ENCODE results near the gene TAS2R40.

TAS2R40 gene

DNA sequence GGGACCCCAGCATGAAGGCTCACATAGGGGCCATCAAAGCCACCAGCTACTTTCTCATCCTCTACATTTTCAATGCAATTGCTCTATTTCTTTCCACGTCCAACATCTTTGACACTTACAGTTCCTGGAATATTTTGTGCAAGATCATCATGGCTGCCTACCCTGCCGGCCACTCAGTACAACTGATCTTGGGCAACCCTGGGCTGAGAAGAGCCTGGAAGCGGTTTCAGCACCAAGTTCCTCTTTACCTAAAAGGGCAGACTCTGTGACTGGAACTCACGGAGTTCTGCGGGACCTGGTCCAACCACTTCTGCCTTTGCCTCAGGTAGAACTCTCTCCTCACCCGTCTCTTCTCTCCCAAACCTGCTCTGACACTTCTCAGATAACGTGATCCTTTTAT lies 945 bp downstream of the TAS2R40 start:
- no peak for DNase-seq (ENCODE audit: low read depth in 1 of 2, low spot score in 1 of 2)

DNA sequence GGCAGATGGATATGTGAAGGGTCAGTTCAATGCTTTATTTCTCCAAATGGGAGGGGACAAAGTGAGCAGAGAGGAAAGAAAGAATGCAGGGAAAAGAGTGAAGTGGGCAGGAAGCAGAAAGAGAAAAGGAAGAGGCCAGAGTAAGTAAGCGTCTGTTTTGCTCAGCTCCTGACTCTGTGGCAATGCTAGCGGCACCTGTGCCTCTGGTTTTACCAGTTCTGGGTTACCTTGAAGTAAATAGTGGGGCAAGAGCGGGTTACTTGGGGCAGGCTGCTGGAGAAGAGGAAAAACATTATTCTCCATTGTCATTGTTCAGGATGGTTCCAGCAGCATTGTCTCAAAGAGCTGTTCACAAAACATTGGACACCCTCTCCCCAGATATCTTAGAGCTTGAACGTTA lies 1.9 kb downstream of the TAS2R40 start:
- DNase-seq (ENCODE audit: low read depth in 1 of 2, low spot score in 1 of 2): no peak

DNA sequence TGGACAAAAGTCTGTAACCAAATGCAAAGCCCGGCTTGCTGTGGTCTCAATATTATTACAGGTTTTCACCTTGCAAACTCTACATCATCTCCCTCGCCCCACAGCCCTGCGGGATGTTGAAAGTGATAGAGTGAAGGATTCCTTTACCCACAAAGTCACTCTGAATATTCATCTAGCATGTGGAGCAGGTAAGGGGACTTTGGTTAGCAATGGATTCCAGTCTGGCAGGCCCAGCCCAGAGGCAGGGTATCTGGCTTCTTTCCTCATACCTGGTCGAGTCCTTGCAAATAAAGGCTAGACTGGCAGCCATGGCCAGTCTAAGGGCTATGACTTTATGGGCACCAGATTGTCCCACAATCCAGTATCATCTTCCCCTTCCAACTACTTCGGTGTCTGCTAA lies 3.2 kb downstream of the TAS2R40 start:
- no peak for DNase-seq (ENCODE audit: low read depth in 1 of 2, low spot score in 1 of 2)

DNA sequence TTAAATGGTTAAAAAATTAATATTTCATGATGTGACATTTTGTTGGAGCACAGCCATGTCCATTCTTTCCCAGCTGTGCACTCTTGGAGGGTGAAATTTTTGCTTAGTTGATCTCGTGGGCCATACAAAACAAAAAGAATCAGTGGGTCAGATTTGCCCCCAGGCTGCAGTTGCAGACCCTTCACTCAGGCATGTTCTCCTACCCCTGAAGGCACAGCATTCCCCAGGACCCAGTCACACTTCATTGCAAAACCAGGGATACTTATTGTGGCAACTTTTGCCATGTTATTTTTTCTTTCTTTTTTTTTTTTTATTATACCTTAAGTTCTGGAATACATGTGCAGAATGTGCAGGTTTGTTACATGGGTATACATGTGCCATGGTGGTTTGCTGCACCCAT lies 6.0 kb downstream of the TAS2R40 start:
- no peak for DNase-seq (ENCODE audit: low read depth in 1 of 2, low spot score in 1 of 2)

DNA sequence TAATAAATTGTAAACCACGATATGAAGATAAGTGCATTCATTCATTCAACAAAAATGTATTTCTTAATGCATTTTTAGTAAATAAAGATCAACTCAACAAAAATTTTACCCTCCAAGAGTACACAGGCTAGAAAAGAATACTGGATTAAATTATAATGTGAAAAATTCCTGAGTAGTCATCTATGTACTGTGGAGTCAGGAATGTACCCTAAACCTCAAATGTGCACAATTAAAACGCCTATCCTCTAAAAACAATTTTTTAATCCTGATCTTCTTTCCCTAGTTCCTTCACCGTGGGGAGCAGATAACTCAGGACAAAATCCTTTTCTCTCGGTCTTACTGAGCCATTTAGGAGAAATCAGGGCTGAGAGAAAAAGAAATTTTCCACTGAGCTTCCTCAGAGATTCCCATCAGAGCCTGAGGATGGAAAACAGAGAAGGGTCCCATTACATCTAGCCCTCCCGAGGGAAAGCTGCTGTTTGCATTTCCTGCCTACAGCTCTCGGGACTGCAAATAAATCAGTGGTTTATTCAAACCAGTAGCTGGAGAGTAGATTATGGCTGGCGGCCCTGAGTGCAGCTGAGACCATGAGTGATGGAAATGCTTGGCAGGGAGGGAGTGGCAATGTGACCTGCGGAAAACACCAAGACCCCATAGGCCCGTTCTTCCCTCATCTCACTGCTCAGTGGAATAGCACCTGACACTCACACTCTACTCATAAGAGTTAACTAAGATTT lies 7.4 kb downstream of the TAS2R40 start:
- DNase-seq (ENCODE audit: low read depth in 1 of 2, low spot score in 1 of 2): no peak

DNA sequence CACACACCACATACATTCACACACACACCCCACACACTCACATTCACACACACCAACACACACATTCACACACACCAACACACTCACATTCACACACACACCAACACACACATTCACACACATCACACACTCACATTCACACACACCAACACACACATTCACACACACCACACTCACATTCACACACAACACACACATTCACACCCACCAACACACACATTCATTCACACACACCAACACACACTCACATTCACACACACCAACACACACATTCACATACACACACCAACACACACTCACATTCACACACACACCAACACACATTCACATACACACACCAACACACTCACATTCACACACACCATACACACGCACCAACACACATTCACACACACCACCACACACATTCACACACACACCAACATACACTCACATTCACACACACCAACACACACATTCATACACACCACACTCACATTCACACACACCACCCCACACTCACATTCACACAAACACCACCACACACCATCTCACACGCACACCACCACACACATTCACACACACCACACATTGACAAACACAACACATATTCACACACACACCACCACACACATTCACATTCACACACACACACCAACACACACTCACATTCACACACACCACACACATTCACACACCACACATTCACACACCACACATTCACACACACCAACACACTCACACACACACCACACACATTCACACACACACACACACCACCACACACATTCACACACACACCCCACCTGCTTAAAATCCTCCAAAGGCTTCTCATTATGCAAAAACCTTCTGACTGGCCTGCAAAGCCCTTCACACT lies 9.0 kb downstream of the TAS2R40 start:
- no peak for DNase-seq (ENCODE audit: low read depth in 1 of 2, low spot score in 1 of 2)

DNA sequence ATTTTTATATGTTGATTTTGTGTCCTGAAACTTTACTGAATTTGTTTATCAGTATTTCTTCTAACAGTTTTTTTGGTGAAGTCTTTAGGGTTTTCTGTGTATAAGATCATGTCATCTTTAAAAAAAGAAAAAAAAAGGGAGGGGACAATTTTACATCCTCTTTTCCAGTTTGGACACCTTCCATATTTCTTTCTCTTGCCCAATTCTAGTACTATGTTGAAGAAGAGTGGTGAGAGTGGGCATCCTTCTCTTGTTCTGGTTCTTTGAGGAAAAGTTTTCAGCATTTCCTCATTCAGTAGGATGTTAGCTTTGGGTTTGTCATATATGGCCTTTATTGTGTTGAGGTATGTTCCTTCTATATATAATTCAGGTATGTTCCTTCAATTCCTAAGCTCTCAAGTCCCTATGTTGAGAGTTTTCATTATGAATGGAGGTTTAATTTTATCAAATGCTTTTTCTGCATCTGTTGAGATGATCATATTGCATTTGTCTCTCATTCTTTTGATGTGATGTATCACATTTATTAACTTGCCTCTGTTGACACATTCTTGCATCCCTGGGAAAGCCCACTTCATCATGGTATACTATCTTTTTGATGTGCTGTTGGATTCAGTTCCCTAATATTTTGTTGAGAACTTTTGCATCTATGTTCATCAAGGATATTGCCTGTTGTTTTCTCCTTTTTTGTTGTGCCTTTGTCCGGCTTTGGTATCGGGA lies 12.1 kb downstream of the TAS2R40 start:
- DNase-seq (ENCODE audit: low read depth in 1 of 2, low spot score in 1 of 2): no peak

DNA sequence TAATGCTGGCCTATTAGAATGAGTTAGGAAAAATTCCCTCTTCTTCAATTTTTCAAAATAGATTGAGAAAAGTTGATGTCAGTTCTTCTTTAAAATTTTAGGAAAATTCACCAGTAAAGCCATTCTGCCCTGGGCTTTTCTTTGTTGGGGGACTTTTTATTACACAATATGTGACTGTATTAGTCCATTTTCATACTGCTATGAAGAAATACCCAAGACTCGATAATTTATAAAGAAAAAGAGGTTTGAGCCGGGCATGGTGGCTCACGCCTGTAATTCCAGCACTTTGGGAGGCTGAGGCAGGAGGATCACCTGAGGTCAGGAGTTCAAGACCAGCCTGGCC lies 12.7 kb downstream of the TAS2R40 start:
- DNase-seq (ENCODE audit: low read depth in 1 of 2, low spot score in 1 of 2): no peak

DNA sequence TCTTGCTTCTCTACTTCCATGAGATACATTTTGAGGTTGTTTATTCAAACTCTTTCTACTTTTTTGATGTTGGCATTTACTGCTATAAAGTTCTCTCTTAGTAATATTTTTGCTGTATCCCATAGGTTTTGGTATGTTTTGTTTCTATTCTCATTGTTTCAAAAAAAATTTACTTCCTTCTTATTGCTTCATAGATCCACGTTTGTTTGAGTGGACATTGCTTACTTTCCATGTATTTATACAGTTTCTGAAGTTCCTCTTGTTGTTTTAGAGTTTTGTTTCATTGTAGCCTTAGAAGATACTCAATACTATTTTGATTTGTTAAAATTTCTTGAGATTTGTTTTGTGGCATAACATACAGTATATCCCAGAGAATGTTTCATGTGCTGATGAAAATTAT lies 13.7 kb downstream of the TAS2R40 start:
- no peak for DNase-seq (ENCODE audit: low read depth in 1 of 2, low spot score in 1 of 2)

DNA sequence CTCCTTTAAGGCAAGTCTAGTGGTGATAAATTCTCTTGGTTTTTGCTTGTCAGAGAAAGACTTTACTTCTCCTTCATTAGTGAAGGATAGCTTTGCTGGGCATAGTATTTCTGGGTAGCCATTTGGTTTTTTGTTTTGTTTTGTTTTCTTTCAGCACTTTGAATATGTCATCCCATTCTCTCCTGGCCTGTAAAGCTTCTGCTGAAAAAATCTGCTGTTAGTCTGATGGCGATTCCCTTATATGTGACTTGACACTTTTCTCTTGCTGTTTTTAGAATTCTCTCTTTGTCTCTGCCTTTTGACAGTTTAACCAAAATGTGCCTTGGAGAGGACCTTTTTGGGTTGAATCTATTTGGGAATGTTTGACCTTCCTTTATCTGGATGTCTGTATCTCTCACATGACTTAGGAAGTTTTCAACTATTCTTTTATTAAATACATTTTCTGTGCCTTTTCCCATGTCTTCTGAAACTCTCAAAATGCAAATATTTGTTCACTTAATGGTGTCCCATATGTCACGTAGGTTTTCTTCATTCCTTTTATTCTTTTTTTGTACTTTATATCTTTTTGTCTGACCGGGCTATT lies 14.7 kb downstream of the TAS2R40 start:
- no peak for DNase-seq (ENCODE audit: low read depth in 1 of 2, low spot score in 1 of 2)

DNA sequence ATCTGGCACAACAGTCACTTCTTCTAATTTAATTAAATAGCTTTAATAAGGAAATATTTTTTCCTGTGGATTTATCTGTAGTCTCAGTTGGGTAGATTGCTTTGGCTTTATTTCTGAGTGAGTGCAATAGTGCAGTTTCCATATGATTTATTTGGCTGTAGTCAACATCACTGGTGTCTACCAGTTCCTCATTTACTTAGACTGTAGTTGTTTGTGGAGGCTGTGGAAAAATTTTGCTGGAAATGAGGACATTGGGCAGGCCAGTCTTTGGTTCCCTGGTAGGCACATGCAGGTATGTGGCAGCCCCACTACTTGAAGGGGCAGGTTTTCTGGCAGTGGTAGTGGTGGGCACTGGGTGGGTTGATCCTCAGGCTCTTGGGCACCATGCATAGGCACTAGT lies 15.5 kb downstream of the TAS2R40 start:
- no peak for DNase-seq (ENCODE audit: low read depth in 1 of 2, low spot score in 1 of 2)

DNA sequence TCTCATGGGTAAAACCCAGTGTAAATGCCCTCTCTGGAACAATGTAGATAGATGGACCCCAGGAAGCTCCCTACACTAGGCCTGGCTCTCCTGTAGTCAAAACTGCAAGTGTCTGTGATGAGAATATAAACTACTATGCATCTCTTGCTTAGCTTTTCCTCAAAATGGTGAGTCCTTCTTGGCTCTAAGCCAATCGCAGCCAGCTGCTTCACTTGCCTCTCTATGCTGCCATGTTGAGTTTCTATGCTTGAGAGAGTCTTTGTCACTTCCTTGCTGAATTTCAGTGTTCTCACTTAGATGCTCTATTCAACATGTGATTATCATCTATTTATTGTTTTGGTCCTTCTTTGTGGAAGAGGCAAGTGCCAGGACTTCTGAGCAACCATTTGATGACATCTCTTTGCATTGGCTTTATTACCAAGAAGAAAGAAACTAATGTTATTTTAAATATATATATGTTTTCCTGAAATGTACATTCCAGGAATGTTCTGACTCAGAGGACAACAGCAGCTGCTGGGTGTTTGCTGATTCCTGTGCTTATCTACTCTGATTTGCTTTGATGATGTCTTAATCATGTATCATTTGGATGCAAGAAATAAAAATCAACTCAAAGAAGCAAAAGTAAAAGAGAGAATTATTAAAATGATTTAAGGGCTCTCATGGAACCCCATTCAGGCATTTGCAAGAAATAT lies 16.6 kb downstream of the TAS2R40 start:
- no peak for DNase-seq (ENCODE audit: low read depth in 1 of 2, low spot score in 1 of 2)

DNA sequence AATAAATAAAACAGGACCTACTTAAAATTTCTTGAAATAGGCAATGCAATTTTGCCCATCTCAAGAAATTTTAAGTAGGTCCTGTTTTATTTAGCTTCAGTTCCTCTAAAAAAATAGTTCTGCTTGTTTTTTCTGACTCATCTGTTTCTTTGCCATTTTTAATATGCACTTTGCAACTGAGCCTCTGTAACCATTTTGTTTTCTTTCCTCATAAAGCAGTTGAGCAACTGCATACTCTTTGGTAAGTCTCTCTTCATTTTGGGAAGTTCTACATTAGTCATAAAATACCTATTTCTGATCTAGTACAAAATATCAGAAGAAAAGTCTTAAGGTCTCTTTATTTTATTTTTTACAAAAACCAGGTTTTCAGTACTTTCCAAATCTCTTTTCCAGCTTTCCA lies 18.0 kb downstream of the TAS2R40 start:
- no peak for DNase-seq (ENCODE audit: low read depth in 1 of 2, low spot score in 1 of 2)

DNA sequence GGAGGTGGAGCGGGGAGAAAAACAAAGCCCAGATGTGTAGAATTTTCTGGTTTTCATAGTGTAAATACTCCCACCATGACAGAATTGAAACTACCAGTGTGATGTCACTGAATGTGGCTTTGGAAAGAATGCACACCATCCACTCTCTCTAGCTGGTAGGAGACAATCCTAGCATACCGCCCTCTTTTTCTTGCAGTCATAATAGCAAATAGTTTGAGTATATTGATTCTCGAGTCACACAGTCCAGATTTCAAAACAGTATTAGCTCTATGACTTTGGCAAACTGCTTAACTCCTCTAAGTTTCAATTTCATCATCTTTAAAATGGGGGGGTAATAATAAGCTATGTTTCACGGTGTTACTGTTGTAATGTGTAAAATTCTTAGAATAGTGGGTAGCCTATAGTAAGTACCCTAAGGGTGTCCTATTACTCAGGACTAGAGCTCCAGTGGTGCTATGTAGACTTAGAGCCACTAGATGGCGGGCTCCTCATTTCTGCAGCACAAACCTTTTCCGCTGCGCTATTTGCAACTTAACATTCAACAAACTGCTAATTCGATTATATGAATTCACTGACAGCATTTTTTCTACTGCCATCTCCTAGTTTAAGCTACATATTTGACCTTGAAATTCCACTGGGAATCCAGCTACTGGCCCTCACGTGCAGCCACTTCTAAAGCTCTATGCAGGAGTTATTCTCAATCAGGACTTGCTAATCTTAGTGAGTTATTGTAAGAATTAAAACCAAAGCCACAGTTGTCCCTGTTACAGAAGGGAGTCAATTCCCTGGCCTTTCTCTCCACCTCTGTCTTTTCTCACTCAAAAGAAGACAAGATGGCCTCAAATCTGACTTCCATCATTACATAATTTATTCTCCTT lies 18.7 kb downstream of the TAS2R40 start:
- peak; percentile 32 to 42 for DNase-seq (ENCODE audit: low read depth in 1 of 2, low spot score in 1 of 2)

DNA sequence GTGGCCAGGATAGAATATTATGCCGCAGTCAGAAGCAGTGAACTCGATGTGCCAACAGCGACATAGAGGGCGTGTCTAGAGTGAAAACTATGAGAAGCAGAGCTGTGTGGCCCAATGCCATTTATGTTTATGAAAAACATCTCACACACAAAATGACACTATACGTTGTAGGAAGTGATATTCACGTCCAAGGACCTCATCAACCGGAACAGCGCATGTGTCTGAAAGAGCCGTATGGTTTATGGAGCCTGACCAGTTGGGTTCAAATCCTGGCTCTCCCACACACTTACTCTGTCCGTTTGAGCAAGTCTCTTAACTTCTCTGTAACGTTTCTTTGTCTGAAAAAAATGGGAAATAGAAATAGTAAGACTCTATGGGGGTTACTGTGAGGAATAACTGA lies 20.5 kb downstream of the TAS2R40 start:
- DNase-seq (ENCODE audit: low read depth in 1 of 2, low spot score in 1 of 2): no peak

DNA sequence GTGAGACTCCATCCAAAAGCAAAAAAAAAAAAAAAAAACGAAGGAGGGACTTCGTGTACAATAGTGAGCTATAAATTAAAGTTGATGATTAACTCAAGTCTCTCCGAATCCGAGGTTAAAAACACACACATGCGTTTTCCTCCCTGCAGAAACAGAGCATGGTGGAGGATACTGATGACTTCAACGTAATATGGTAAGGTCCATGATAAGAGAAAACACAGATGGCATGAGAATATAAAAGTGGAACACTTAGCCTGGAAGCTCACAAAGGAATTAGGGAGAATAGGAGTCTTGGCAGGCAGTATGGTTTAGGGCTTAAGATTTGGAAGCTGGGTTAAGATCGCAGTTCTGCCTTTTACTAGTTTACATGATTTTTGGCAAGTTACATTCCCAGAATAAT lies 21.3 kb downstream of the TAS2R40 start:
- DNase-seq (ENCODE audit: low read depth in 1 of 2, low spot score in 1 of 2): no peak

DNA sequence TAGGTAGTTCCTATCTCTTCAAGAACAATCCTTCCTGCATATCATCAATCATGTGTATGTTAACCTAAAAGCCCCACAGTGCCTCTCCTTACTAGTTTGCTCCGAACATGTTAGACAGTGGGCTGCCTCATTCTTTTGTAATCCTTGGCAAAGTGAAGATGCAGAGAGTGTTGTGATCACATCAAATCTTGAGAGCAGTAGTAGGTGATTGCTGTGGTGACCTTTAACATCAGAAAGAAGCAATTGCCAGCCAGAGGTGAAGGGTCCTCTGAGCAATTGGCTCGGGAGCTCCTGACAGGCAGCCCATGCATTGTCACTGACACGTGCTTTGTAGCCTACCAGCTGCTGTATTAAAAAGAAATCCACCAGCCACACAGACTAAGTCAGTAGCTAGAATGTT lies 21.8 kb downstream of the TAS2R40 start:
- DNase-seq (ENCODE audit: low read depth in 1 of 2, low spot score in 1 of 2): no peak

DNA sequence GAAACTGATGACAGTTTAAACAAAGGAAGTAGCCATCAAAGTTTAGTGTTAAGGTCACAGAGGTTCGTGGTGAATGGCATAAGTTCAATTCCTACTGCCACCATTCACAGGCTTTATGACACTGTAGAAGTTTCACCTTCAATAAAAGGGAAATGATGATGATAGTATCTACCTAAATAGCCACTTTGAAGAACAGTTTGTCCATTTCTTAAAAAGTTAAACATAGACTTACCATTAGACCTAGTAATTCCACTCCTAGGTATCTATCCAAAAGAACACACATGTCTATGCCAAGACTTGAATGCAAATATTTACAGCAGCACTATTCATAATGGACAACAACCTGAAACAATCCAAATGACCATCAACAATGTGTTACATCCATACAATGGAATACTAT lies 22.5 kb downstream of the TAS2R40 start:
- no peak for DNase-seq (ENCODE audit: low read depth in 1 of 2, low spot score in 1 of 2)

DNA sequence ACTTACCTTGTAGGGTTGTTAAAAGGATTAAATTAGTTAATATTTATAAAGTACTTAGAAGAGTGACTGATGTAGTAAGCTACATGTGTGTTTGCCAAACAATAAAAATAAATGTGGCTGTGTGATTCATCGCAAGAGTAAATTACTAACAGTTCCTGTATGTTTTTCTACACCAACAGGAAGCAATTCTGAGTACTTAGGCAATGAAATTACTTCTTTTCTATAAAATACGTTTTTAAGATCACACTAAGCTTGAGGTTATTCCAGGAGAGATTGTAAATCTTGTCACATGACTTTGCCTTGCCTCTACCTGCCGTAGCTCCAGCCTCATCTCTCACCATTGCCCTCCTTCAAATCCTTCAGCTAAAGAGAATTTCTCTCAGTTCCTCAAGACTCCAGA lies 23.3 kb downstream of the TAS2R40 start:
- no peak for DNase-seq (ENCODE audit: low read depth in 1 of 2, low spot score in 1 of 2)

DNA sequence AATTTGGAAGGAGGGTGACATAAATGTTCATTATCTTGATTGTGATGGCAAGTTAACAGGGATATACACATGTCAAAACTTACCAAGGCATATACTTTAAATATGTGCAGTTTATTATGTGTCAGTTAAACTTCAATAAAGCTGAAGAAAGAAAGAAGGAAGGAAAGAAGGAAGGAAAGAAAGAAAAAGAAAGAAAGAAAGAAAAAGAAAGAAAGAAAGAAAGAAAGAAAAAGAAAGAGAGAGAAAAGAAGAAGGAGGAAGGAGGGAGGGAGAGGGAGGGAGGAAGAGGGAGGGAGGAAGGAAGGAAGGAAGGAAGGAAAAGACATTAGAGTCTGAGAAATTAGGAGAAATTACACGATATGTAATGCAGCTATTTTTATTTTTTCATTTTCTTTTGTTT lies 25.5 kb downstream of the TAS2R40 start:
- no peak for DNase-seq (ENCODE audit: low read depth in 1 of 2, low spot score in 1 of 2)
